ENCODE data around the gene CRABP2. TPM values are rescaled to one million over a fixed set of nuclear protein-coding genes. Genes with fewer than 3 reads are reported as not detected.
A peak's percentile ranks its signal among the peaks of the same experiment; 100 is the strongest.

The CRABP2 gene
- total RNA-seq, 1 donor from 2014 or later: 110 TPM

- peaks cover 46% of the 10 kb centered on the region for H3K79me2 ChIP-seq (ENCODE audit: low read depth)
- H2AFZ ChIP-seq (replicated peaks): no peak overlapping the region
- TF ChIP-seq EZH2 (IDR thresholded peaks at IDR 0.05) (no peak), CTCF (IDR thresholded peaks at IDR 0.05) (no peak), EZH2phosphoT487 (IDR thresholded peaks at IDR 0.05) (no peak)
- DNase-seq (ENCODE audit: low spot score): no peak
- no peaks in the 10 kb centered on the region for H3K27me3 ChIP-seq
- Mint-ChIP-seq H3K27ac (peak overlapping the region; percentile 74), H3K27me3 (ENCODE audit: insufficient read depth, low read depth) (peaks cover 37% of the 10 kb centered on the region), H3K4me1 (peaks cover 89% of the 10 kb centered on the region), H3K9me3 (peaks cover 4% of the 10 kb centered on the region), H3K36me3 (peaks cover 29% of the 10 kb centered on the region), H3K4me3 (peak overlapping the region; percentile 46)
- H3K4me2 ChIP-seq: no peak overlapping the region
- no peak overlapping the region for H3K9ac ChIP-seq
- H4K20me1 ChIP-seq (ENCODE audit: low read depth): peaks cover 82% of the 10 kb centered on the region
- peaks cover 18% of the 10 kb centered on the region for H3K36me3 ChIP-seq
- no peak overlapping the region for H3K4me3 ChIP-seq
- H3F3A ChIP-seq (ENCODE audit: low read depth): peaks cover 93% of the 10 kb centered on the region
- peaks cover 71% of the 10 kb centered on the region for H3K4me1 ChIP-seq
- no peak overlapping the region for H3K27ac ChIP-seq
- H3K9me3 ChIP-seq (ENCODE audit: low read depth): no peaks in the 10 kb centered on the region
Measured at GRCh38 chr1:156670791-156671190, 34.6 kb downstream of the CRABP2 start.

GRCh38 chr1:156670359-156670758 is 35.0 kb downstream of the CRABP2 start:
- Mint-ChIP-seq H3K4me3 (no peak overlapping the region), H3K36me3 (peaks cover 29% of the 10 kb centered on the region), H3K27ac (peak overlapping the region; percentile 69), H3K4me1 (peaks cover 91% of the 10 kb centered on the region), H3K9me3 (peaks cover 4% of the 10 kb centered on the region), H3K27me3 (ENCODE audit: insufficient read depth, low read depth) (peaks cover 37% of the 10 kb centered on the region)
- TF ChIP-seq EZH2 (IDR thresholded peaks at IDR 0.05) (no peak), CTCF (IDR thresholded peaks at IDR 0.05) (no peak), EZH2phosphoT487 (IDR thresholded peaks at IDR 0.05) (no peak)
- peaks cover 78% of the 10 kb centered on the region for H4K20me1 ChIP-seq (ENCODE audit: low read depth)
- H3K79me2 ChIP-seq (ENCODE audit: low read depth): peaks cover 42% of the 10 kb centered on the region
- H3F3A ChIP-seq (ENCODE audit: low read depth): peaks cover 93% of the 10 kb centered on the region
- no peaks in the 10 kb centered on the region for H3K9me3 ChIP-seq (ENCODE audit: low read depth)
- no peak overlapping the region for H3K9ac ChIP-seq
- H3K4me3 ChIP-seq: no peak overlapping the region
- peaks cover 73% of the 10 kb centered on the region for H3K4me1 ChIP-seq
- DNase-seq (ENCODE audit: low spot score): no peak
- no peaks in the 10 kb centered on the region for H3K27me3 ChIP-seq
- no peak overlapping the region for H2AFZ ChIP-seq (replicated peaks)
- peaks cover 18% of the 10 kb centered on the region for H3K36me3 ChIP-seq
- H3K4me2 ChIP-seq: no peak overlapping the region
- no peak overlapping the region for H3K27ac ChIP-seq

GRCh38 chr1:156669794-156670193 is 35.6 kb downstream of the CRABP2 start:
- Histone ChIP-seq H3K4me2 (no peak overlapping the region), H3K36me3 (peaks cover 18% of the 10 kb centered on the region), H3K9ac (no peak overlapping the region), H3K79me2 (ENCODE audit: low read depth) (peaks cover 36% of the 10 kb centered on the region), H3K27me3 (no peaks in the 10 kb centered on the region), H4K20me1 (ENCODE audit: low read depth) (peaks cover 72% of the 10 kb centered on the region), H2AFZ (replicated peaks) (no peak overlapping the region), H3K9me3 (ENCODE audit: low read depth) (no peaks in the 10 kb centered on the region), H3K4me1 (peaks cover 73% of the 10 kb centered on the region), H3K4me3 (no peak overlapping the region), H3K27ac (peak overlapping the region; percentile 62), H3F3A (ENCODE audit: low read depth) (peaks cover 90% of the 10 kb centered on the region)
- Mint-ChIP-seq H3K9me3 (peaks cover 4% of the 10 kb centered on the region), H3K27ac (peak overlapping the region; percentile 95), H3K4me1 (peaks cover 91% of the 10 kb centered on the region), H3K27me3 (ENCODE audit: insufficient read depth, low read depth) (peaks cover 35% of the 10 kb centered on the region), H3K4me3 (peak overlapping the region; percentile 76), H3K36me3 (peaks cover 29% of the 10 kb centered on the region)
- TF ChIP-seq EZH2 (IDR thresholded peaks at IDR 0.05) (no peak), CTCF (IDR thresholded peaks at IDR 0.05) (no peak), EZH2phosphoT487 (IDR thresholded peaks at IDR 0.05) (no peak)
- no peak for DNase-seq (ENCODE audit: low spot score)
